Measurements from ENCODE around the gene LPAR5. TPM values are rescaled to one million over a fixed set of nuclear protein-coding genes. Genes with fewer than 3 reads are reported as not detected.

The LPAR5 gene
- total and polyA plus RNA-seq, 2 of the 13 experiments (the other 11 are each of a cell fraction or from before 2014, with no cell fraction given): 0.09 to 0.32 TPM

DNA sequence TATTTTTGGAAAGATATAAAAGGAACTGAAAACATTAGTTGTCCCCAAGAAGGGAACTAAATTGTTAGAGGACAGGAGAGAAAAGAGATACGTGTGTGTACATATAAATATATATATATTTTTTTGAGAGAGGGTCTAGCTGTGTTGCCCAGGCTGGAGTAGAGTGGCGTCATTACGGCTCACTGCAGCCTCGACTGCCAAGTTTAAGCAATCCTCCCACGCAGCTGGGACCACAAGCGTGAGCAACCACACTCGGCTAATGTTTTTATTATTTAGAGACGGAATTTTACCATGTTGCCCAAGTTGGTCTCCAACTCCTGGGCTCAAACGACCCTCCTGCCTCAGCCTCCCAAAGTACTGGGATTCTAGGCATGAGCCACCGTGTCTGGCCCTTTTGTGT is 51.5 kb downstream of the LPAR5 start:
- Histone ChIP-seq H2AFZ (ENCODE audit: low read length) (no peak overlapping the region), H3K4me1 (ENCODE audit: insufficient read depth, low read length) (no peaks in the 10 kb centered on the region; the same call in 1 of the 2 replicates), H3K27ac (ENCODE audit: extremely low read length, insufficient read depth, low read length) (no peak overlapping the region), H3K36me3 (replicated peaks in 1 of 2; ENCODE audit: control insufficient read depth in 1 of 2, insufficient read depth in 2 of 2, low read length in 2 of 2) (peaks cover 38 to 72% of the 10 kb centered on the region in 2 experiments), H3K9me3 (ENCODE audit: low read length) (no peaks in the 10 kb centered on the region), H3K27me3 (ENCODE audit: control insufficient read depth in 1 of 2, insufficient read depth in 2 of 2, low read length in 2 of 2) (no peaks in the 10 kb centered on the region; a peak in 1 of 5 replicates), H3K4me2 (ENCODE audit: low read depth, low read length) (no peak overlapping the region), H4K20me1 (ENCODE audit: insufficient read depth, low read length) (no peaks in the 10 kb centered on the region), H3K9ac (ENCODE audit: insufficient read depth, low read depth, low read length) (no peak overlapping the region), H3K79me2 (ENCODE audit: insufficient read depth, low read length) (no peaks in the 10 kb centered on the region), H3K4me3 (replicated peaks in 1 of 3; ENCODE audit: insufficient read depth in 1 of 3, low read depth in 2 of 3, low read length in 3 of 3) (no peak overlapping the region)
- FAIRE-seq: no peak
- BruUV-seq (replicated peaks): no TSS peak
- ATAC-seq: no peak
- WGBS (ENCODE audit: low lambda C conversion rate): 97% methylated on average over 10 of the region's 10 CpGs
- intact Hi-C loops (cut with micrococcal nuclease; ENCODE audit: unreplicated experiment) (no loop called here), in situ Hi-C loops (cut with HindIII; ENCODE audit: extremely low pct_ligation_motif_present, low pct_unique_long_range_greater_than_20kb) (no loop called here)
- DNase-seq (ENCODE audit: low spot score): no peak
- TF ChIP-seq, protein P1, sequence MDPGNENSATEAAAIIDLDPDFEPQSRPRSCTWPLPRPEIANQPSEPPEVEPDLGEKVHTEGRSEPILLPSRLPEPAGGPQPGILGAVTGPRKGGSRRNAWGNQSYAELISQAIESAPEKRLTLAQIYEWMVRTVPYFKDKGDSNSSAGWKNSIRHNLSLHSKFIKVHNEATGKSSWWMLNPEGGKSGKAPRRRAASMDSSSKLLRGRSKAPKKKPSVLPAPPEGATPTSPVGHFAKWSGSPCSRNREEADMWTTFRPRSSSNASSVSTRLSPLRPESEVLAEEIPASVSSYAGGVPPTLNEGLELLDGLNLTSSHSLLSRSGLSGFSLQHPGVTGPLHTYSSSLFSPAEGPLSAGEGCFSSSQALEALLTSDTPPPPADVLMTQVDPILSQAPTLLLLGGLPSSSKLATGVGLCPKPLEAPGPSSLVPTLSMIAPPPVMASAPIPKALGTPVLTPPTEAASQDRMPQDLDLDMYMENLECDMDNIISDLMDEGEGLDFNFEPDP (CRISPR knock-in tag; conservative IDR thresholded peaks at IDR 0.05): no peak
- TF ChIP-seq KAT8 (CRISPR knock-in tag; IDR thresholded peaks at IDR 0.05) (no peak), SRSF4 (IDR thresholded peaks at IDR 0.05; ENCODE audit: low read depth, low read length, poor library complexity, severe bottlenecking) (no peak), ZNF124 (CRISPR knock-in tag; IDR thresholded peaks at IDR 0.05) (no peak), RFX5 (IDR thresholded peaks at IDR 0.05; ENCODE audit: low read depth, low read length) (no peak), ZNF143 (CRISPR knock-in tag; IDR thresholded peaks at IDR 0.05) (no peak), FOSL1 (CRISPR knock-in tag; IDR thresholded peaks at IDR 0.05; ENCODE audit: borderline replicate concordance) (no peak), ZFP41 (CRISPR knock-in tag; IDR thresholded peaks at IDR 0.05; ENCODE audit: borderline replicate concordance) (no peak), RBAK (CRISPR knock-in tag; IDR thresholded peaks at IDR 0.05) (no peak), EP300 (IDR thresholded peaks at IDR 0.05; ENCODE audit: low read depth in 2 of 2, low read length in 2 of 2) (no peak), EP300 (CRISPR knock-in tag; IDR thresholded peaks at IDR 0.05; ENCODE audit: borderline replicate concordance) (no peak)
- TF ChIP-seq, protein P2, sequence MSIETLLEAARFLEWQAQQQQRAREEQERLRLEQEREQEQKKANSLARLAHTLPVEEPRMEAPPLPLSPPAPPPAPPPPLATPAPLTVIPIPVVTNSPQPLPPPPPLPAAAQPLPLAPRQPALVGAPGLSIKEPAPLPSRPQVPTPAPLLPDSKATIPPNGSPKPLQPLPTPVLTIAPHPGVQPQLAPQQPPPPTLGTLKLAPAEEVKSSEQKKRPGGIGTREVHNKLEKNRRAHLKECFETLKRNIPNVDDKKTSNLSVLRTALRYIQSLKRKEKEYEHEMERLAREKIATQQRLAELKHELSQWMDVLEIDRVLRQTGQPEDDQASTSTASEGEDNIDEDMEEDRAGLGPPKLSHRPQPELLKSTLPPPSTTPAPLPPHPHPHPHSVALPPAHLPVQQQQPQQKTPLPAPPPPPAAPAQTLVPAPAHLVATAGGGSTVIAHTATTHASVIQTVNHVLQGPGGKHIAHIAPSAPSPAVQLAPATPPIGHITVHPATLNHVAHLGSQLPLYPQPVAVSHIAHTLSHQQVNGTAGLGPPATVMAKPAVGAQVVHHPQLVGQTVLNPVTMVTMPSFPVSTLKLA (IDR thresholded peaks at IDR 0.05): no peak
- TF ChIP-seq, protein P3, sequence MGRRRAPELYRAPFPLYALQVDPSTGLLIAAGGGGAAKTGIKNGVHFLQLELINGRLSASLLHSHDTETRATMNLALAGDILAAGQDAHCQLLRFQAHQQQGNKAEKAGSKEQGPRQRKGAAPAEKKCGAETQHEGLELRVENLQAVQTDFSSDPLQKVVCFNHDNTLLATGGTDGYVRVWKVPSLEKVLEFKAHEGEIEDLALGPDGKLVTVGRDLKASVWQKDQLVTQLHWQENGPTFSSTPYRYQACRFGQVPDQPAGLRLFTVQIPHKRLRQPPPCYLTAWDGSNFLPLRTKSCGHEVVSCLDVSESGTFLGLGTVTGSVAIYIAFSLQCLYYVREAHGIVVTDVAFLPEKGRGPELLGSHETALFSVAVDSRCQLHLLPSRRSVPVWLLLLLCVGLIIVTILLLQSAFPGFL (CRISPR knock-in tag; IDR thresholded peaks at IDR 0.05): no peak
- CTCF ChIA-PET (ENCODE audit: low intra/inter-chr PET ratio, low total read pairs): no interaction called here
- POLR2A ChIA-PET: no interaction called here

Measured in HepG2 (cell line).